Liver (tissue), 3 donors: ENCODE results near the gene GRK5.

ENCODE experiments used
- ATF3 ChIP-seq: IDR thresholded peaks from 2 replicates; pipeline ENCODE4 v1.6.1; 2016; ENCODE audit warnings: antibody characterized with exemption
- CTCF ChIP-seq: fragments of 150-350 bp; IDR thresholded peaks from 2 replicates; pipeline ENCODE4 v1.5.1; 2017; ENCODE audit warnings: improper control_type of control experiment, low read depth, low read length; ENCODE audit not compliant: missing input control
- EGR1 ChIP-seq, 2 donors: IDR thresholded peaks; 2 replicates each; pipeline ENCODE4 v1.6.1; 2016 to 2018; ENCODE audit warnings: antibody characterized with exemption in 2 of 2, low read depth in 2 of 2
- JUND ChIP-seq, 2 donors: IDR thresholded peaks; 2 replicates each; pipeline ENCODE4 v1.6.1; 2016; ENCODE audit warnings: antibody characterized with exemption in 2 of 2
- REST ChIP-seq: IDR thresholded peaks from 2 replicates; pipeline ENCODE4 v1.6.1; 2016; ENCODE audit warnings: antibody characterized with exemption, mild to moderate bottlenecking
- TAF1 ChIP-seq: conservative IDR thresholded peaks from 2 replicates; pipeline ENCODE4 v1.6.1; 2016; ENCODE audit warnings: antibody characterized with exemption, mild to moderate bottlenecking
- donor health status: healthy.
- donor health status: healthy.

GRCh38 chr10:119201233-119201632 lies 6.1 kb upstream of the GRK5 start:
- TF ChIP-seq ATF3 (no peak), CTCF (no peak), JUND (IDR thresholded peaks at IDR 0.05) (no peak), REST (no peak), EGR1 (IDR thresholded peaks at IDR 0.05; ENCODE audit: low read depth in 2 of 2) (no peak), TAF1 (no peak)
